H1 (cell line): Measurements from ENCODE around the gene LYPD6B. TPM values are rescaled to one million over a fixed set of nuclear protein-coding genes. Genes with fewer than 3 reads are reported as not detected.

ENCODE experiments used
- HDAC2 ChIP-seq, 2 experiments: fragments of 300-600 bp in 1 of 2; sonication (generic) in 1 of 2; IDR thresholded peaks; 2 replicates each; pipeline ENCODE4 v1.6.1; 2011 to 2012; ENCODE audit warnings: low read depth in 2 of 2, low read length in 2 of 2, mild to moderate bottlenecking in 2 of 2, moderate library complexity in 2 of 2, borderline replicate concordance in 1 of 2, inconsistent platforms in 1 of 2
- SIRT6 ChIP-seq: IDR thresholded peaks from one replicate; pipeline ENCODE4 v1.7.1; 2012; ENCODE audit warnings: low read length, inconsistent platforms
- SUZ12 ChIP-seq: fragments of 200-600 bp; sonication (generic); IDR thresholded peaks from 2 replicates; pipeline ENCODE4 v1.6.1; 2012; ENCODE audit warnings: mild to moderate bottlenecking, inconsistent platforms, low read length, moderate library complexity, mixed read lengths
- polyA plus RNA-seq, 7 experiments: library from polyadenylated mRNA; depleted of rRNA in 3 of 7; stranded (reverse) in 5 of 7; unstranded in 2 of 7; fragments of >200 nt in 5 of 7; fragments of 200-250 nt in 2 of 7; gene quantifications; 1 replicate in 5 of 7; 2 replicates in 1 of 7; 4 replicates in 1 of 7; pipeline versions ENCODE4 v1.2.1 to v1.2.3, GENCODE V29; 2011 to 2013; ENCODE audit warnings: missing spikeins in 2 of 7, mixed read lengths in 2 of 7
- total RNA-seq: library from RNA; stranded (reverse); fragmentation: NEBNext Ultra II Directional; extraction: Animal tissue kit (Norgen Biotek cat#: 25700); gene quantifications from 2 replicates; pipeline ENCODE4 v1.2.1, GENCODE V29; 2021

Gene LYPD6B
- total and polyA plus RNA-seq, 2 of the 8 experiments (the other 6 are each of a cell fraction or from before 2014, with no cell fraction given), result 2.2 to 3.5 TPM

DNA sequence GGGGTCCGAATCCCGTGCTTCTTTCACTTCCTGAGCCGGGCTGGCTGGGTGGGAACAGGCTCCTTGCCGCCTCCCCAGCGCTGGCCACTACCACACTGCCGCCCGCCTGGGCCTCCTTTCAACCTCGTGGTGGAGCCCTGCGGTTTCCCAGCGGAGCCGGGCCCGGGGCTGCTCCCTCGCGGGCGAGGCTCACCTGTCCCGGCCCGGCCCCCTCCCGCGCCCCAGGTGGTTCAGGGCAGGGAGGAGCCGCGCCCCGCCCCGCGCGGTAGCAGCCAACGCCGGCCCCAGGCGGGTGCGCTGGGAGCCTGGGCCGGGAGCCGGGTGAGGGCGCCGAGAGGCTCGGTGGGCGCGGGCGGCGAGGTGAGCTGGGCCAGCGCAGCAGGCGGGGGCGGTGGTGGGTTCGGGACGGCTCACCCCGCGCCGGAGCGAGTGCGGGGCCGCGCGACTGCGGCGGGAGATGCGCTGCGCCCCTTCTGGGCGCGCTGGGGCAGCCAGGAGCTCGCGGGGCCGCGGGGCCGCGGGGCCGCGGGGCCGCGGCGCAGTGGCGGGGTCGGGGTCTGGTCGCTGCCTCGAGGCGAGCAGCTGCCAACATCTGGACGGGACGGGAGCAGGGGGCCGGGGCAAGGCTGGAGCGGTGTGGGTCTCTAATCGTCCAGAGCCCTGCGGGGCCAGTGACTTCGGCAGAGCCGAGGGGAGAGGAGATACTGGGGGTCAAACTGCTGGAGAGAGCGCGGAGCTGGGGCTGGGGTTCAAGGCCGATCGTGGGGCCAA lies at the start of gene LYPD6B (continued):
- TF ChIP-seq HDAC2 (IDR thresholded peaks at IDR 0.05; ENCODE audit: borderline replicate concordance in 1 of 2, low read depth in 2 of 2, low read length in 2 of 2) (no peak), SUZ12 (no peak), SIRT6 (no peak)
